Spleen (tissue), 7 donors: Measurements from ENCODE around the gene OR13C4.

Experiments used
- POLR2A ChIP-seq, 3 donors: fragments of 450-650 bp; IDR thresholded peaks; one replicate each; pipeline ENCODE4 v1.5.1; 2017; ENCODE audit warnings: antibody characterized with exemption in 3 of 3, mild to moderate bottlenecking in 1 of 3
- POLR2AphosphoS5 ChIP-seq, 3 donors: sonication (generic); formaldehyde crosslinking; IDR thresholded peaks; one replicate each; pipeline ENCODE4 v1.5.1; 2017; ENCODE audit warnings: antibody characterized with exemption in 3 of 3
- TF ChIP-seq, protein P1 (sequence below), 11 experiments: fragments of 200-600 bp in 7 of 11; fragments of 450-650 bp in 4 of 11; sonication (generic) in 4 of 11; IDR thresholded peaks in 8 of 11; conservative IDR thresholded peaks in 3 of 11; 1 replicate in 7 of 11; 2 replicates in 4 of 11; pipeline versions ENCODE4 v1.4.0 to v1.8.0; 2016 to 2021; ENCODE audit warnings: antibody characterized with exemption in 11 of 11, inconsistent platforms in 4 of 11, mild to moderate bottlenecking in 1 of 11
- donor health status: DM: no; HTN: no; CAD: no; lungs with moderate emphysema.
- donor health status: DM: no; HTN: no; CAD: no.
- donor health status: DM: no; HTN: no; CAD: no.

DNA sequence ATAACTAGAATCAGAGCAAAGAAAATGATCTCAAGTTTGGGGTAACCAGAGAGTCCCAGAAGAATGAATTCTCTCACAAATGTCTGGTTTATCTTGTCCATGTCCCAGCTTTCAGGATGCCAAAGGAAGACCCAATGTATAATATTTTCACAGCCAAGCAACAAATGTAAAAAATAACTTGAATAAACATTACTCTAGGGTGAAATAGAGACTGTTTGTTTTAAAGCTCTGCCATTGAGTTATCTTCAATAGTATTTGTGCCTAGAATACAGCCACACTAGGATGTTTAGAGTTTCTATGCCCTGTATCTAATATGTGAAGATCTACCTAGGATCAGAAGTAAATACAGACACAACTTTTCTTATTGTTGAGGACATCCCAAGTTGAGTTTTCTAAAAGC lies at the start of gene OR13C4:
- TF ChIP-seq POLR2A (IDR thresholded peaks at IDR 0.05): no peak
- TF ChIP-seq, protein P1, sequence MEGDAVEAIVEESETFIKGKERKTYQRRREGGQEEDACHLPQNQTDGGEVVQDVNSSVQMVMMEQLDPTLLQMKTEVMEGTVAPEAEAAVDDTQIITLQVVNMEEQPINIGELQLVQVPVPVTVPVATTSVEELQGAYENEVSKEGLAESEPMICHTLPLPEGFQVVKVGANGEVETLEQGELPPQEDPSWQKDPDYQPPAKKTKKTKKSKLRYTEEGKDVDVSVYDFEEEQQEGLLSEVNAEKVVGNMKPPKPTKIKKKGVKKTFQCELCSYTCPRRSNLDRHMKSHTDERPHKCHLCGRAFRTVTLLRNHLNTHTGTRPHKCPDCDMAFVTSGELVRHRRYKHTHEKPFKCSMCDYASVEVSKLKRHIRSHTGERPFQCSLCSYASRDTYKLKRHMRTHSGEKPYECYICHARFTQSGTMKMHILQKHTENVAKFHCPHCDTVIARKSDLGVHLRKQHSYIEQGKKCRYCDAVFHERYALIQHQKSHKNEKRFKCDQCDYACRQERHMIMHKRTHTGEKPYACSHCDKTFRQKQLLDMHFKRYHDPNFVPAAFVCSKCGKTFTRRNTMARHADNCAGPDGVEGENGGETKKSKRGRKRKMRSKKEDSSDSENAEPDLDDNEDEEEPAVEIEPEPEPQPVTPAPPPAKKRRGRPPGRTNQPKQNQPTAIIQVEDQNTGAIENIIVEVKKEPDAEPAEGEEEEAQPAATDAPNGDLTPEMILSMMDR (IDR thresholded peaks at IDR 0.05 in 8 of 11, conservative IDR thresholded peaks at IDR 0.05 in 3 of 11): no peak
- TF ChIP-seq POLR2AphosphoS5 (IDR thresholded peaks at IDR 0.05): no peak
